ENCODE measurements around the gene KRTAP5-7.
"Not testable (repeated sequence)": the region's sequence is repeated elsewhere in the genome, so short reads cannot be mapped to it uniquely, and the experiment has no call there.

KRTAP5-7 gene

DNA sequence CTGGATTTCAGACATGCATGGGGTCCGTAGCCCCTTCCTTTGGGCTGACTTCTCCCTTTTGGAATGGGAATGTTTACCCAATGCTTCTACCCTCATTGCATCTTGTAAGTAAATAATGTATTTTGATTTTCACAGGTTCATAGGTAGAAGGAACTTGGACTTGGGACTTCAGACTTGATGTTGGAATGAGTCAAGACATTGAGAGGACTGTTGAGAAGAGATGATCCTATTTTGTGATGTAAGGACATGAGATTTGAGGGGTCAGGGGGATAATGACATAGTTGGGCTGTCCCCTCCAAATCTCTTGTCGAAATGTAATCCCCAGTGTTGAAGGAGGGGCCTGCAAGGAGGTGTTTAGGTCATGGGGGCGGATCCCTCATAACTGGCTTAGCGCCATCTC lies 37.4 kb downstream of the KRTAP5-7 start:
- DNase-seq: no peak

DNA sequence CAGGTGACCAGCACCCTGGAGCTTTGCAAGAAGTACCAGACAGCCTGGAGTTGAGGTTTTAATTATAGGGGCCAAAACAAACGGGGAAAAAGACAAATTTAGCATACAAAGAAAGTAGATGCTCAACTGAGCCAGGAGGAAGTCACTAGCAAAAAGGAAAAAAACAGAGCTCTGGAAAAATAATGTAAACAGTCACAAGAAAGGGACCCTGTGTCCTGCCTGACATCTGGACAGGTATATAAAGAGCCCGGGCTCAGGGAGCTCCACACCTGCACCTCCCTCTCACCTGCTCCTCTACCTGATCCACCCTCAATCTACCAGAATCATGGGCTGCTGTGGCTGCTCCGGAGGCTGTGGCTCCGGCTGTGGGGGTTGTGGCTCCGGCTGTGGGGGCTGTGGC lies 38.2 kb downstream of the KRTAP5-7 start, which contains the start of gene KRTAP5-10:
Gene KRTAP5-10, plus strand, starts transcription at position 301 of the 400 bp plus-strand sequence. Its CDS starts 25 bp downstream, at position 326.
- DNase-seq: no peak

DNA sequence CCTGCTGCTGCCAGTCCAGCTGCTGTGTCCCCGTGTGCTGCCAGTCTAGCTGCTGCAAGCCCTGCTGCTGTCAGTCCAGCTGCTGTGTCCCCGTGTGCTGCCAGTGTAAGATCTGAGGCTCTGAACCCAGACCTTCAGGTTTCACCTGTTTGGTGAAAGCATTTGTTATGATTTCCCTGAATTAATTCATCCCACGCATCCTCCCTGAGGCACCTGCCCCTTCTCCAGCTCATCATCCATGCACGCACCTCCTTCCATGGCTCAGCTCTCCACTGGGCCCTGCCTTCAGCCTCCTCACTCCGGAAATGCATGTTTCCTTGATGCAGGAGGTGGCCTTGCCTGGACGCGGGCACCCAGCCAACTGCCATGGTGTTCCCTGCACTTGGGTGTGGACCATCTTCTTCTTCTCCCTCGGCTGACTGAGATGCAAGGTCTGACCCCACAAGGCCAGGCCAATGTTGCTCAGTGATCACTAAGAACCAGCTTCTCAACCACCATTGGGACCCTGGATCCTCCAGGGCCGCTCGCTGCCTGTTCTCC lies 39.1 kb downstream of the KRTAP5-7 start:
- DNase-seq: no peak

DNA sequence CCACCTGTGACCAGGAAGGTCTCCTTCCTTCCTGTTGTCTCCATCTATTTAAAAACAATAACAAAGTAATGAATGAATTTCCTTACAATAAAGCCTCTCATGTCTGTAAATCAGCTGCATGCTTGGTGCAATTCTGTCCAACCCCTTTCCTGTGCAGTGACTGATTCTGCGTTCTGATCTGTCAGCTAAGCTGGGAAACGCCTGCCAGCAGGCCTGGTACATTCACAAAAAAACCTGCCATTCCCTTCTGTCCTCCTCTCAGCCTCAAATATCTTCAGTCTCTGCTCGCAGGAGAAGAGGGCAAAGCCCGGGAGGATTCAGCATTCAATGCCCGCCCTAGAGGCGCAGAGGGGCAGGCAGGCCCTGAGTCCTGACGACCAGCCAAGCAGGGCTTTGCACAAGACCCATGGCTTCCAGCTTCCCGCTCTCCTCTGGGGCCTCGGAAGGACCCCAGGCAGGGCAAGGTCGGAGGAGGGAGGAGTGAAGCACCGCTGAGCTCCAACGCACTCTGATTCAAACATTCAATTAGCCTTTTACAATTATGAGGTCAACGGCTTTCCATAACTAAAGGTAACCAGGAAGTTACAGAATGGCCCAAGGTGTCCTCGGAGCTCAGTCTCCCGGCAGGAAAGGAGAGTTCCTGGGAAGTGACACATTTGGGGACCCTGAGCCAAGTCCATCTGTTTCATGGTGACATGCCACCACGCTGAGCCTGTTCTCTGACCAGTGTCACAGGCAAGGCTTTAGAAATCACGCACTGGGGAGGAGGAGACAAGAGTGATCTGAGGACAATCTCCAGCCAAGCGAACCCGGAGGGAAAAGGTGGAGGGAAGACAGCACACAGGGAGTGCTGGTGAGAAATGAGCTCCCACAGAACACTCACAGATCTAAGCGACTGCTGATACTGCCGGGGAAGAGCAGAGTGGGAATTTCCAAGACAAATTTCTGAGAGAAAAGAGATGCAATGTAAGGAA lies 39.8 kb downstream of the KRTAP5-7 start:
- not testable (repeated sequence) for DNase-seq

DNA sequence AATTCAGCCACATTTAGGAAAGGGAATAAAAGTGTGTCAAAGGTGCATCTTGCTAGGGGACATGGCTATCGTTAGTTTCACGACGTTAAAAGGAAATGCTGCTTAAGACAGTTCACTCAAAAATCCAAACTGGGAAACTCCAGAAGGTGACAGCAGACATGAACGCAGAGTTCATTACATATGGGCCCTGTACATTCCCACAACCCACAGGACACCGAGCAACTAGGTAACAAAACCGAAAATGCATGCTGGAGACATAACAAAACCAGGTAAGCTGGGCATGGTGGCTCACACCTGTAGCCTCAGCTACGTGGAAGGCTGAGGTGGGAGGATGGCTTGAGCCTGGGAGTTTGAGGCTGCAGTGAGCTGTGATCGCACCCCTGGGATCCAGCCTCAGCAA lies 40.6 kb downstream of the KRTAP5-7 start:
- not testable (repeated sequence) for DNase-seq

DNA sequence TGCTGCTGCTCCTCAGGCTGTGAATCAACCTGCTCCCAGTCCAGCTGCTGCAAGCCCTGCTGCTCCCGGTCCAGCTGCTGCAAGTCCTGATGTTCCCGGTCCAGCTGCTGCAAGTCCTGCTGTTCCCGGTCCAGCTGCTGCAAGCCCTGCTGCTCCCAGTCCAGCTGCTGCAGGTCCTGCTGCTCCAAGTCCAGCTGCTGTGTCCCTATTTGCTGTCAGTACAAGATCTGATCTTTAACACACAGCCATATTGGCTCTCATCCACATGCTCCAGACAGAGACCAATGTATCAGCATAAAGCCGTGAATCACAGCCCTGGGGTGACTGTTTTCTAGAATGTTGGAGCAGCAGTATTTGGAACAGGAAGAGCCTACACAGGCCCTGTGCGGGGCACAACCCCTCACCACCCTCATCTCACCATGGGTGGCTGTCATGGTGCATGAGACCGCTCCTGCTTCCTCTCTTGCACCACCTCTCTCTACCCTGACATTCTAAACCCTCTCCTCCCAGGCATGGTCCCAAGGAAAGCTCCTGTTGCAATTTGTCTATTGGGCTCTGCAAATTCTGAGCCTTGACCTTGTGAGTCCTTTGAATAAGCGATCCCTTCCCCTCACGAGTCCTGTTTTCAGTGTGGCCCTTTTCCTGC lies 41.8 kb downstream of the KRTAP5-7 start:
- no peak for DNase-seq

DNA sequence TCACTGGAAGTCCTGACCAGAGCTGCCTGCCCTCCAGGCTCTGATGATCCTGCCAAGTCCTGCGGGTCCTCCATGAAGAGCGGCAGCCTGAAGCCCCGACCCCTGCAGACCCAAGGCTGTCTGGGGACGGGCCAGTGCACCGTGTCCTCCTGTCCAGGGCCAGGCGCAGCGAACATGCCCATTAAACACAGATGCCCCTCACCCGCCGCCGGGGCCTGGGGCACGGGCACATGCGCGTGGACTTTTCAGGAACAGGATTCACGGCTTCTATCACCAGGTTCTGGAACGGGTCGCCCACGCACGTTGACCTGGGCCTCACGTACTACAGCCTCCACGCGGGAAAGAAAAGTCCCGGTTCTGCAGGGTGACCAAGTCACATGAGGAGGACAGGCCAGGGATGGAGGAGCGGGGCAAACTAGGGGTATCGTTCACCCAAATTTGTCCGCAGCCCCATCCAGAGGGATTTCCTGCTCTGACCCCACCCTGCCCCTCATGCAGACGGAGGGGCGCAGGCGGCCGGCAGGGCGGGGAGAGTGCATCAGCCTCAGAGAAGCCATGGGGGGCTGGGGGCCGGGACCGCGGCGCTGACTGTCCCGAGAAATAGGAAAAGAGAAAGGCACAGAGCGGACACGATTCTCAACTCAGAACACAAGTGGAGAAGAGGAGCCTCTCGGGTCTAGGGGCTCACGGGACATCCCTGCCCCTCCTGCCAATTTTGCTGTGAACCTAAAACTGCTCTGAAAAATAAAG lies 44.2 kb downstream of the KRTAP5-7 start:
- not testable (repeated sequence) for DNase-seq

DNA sequence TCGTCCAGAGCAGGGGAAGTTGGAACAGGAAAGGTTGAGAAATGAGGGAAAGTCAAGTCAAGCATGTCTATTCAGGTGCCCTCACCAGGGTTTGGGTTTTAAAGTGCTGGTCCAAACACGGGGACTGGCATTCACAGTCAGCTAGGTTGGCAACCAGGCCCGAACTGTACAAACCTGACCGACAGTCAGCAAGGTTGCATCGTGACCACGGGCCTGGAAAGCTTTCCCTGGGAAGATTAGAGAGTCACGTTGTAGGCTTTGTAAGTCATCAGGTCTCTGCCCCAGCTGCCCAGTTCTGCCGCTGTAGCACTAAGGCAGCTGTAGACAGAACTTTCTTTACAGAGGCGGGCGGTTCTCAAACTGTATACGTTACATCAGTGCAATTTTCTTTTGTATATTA lies 45.7 kb downstream of the KRTAP5-7 start:
- no peak for DNase-seq

DNA sequence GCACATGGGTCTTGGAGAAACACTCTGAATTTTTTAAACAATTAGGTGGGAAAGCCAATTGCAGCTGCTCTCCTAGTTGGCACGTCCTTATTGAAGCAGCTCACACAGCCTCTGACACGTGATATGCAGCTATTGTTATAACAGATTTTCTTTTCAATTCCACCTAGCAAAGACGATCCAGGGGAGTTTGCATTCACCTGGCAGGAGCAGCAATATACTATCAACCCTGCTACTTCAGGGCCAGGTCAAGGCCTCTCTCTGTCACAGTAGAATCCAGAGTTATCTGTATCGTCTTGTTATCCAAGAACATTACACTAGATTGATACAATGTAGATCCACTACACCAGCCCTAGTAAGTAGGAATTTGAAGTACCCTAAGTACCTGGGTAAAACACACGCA lies 47.4 kb downstream of the KRTAP5-7 start:
- no peak for DNase-seq

DNA sequence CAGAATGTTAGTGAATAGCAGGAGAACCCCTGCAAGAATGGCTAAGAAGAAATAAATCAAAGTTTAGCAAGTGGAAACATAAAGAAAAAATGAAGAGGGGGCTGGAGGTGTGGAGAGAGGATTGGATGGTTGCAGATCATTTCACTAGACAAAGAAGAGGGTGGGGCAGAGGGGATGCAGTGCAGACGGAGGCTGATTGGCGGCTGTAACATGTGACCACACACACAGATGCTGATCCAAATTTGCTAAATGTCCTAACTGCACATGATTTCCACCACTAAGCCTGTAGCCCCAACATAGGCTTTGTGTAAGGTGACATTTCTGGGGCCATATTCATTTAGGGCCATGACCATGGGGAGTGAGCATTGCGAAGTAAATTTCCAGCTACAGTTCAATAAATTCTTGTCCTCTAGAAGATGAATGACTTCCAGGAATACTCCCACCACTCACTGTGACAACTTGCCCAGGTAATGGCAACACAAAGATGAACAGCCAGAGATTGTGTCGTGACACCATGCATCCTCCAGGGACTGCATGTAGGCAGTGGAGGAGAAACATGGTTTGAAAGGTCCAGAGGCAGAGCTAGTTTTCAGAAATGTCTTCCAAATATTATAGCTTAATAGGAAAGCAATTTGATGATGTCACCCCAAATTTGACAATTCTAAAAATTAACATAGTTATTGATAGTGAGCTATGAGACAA lies 48.8 kb downstream of the KRTAP5-7 start:
- no peak for DNase-seq

DNA sequence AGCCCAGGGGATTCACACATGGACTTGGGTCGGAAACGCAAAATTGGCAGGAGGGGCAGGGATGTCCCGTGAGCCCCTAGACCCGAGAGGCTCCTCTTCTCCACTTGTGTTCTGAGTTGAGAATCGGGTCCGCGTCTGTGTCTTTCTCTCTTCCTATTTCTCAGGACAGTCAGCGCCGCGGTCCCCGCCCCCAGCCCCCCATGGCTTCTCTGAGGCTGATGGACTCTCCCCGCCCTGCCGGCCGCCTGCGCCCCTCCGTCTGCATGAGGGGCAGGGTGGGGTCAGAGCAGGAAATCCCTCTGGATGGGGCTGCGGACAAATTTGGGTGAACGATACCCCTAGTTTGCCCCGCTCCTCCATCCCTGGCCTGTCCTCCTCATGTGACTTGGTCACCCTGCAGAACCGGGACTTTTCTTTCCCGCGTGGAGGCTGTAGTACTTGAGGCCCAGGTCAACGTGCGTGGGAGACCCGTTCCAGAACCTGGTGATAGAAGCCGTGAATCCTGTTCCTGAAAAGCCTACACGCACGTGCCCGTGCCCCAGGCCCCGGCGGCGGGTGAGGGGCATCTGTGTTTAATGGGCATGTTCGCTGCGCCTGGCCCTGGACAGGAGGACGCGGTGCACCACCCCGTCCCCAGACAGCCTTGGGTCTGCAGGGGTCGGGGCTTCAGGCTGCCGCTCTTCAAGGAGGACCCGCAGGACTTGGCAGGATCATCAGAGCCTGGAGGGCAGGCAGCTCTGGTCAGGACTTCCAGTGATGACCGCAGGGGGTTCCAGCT lies 49.8 kb downstream of the KRTAP5-7 start:
- not testable (repeated sequence) for DNase-seq

DNA sequence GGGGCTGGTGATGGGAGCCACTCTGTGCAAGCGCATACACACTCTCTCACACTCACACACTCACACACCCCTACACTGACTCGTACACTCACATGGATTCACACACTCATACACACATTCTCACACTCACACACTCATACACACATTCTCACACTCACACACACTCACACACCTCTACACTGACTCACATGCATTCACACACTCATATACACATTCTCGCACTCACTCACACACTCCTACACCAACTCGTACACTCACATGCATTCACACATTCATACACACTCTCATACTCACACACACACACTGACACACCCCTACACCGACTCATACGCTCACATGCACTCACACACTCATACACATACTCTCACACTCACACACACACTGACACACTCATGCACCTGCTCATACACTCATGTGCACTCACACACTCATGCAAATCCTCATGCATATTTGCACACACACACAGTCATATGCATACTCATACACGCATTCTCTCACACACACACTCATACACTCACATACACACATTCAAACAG lies 50.5 kb downstream of the KRTAP5-7 start:
- no peak for DNase-seq
